ENCODE data around the gene CLIC4. TPM values are rescaled to one million over a fixed set of nuclear protein-coding genes. Genes with fewer than 3 reads are reported as not detected.
"Not testable (repeated sequence)": the region's sequence is repeated elsewhere in the genome, so short reads cannot be mapped to it uniquely, and the experiment has no call there.

Gene CLIC4
- polyA plus RNA-seq, 12 donors: 130 to 183 (median 165) TPM; not detected in 1

DNA sequence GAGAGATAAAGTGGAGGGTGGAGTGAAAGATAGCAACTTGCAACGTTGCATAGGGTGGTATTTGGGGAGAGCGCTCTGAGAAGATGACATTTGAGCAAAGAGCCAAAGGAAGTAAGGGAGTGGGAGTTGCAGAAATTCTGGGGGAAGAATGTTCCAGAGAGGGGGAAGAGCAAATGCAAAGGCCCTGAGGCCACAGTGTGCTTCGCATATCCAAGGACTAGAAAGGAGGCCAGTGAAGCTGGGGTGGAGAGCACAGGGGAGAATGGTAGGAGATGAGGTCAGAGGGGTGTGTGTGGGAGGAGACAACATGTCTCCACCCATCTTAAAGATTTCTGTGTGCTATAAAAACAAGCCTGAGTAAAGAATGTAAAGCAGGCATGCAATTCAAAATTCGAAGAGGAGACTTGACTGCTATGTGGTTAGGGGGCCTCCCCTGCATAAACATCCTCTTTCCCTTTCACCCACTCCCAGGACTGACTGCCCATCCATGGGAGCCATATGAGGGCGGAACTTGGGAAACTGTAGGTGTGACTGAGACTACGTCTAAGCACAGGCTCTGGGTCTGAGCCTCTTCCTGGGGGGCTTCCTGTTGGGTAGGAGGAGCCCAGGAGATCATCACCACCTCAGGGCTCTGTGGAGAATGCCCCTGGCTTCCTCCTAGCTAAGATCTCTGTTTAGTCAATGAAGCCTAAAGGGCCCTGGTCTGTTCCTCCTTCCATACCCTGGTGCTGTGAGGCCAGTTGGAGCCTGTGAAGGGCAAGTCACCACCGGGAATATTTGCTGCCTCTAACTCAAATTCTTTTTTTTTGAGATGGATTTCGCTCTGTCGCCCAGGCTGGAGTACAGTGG lies 2.9 kb upstream of the CLIC4 start:
- no peak for DNase-seq

DNA sequence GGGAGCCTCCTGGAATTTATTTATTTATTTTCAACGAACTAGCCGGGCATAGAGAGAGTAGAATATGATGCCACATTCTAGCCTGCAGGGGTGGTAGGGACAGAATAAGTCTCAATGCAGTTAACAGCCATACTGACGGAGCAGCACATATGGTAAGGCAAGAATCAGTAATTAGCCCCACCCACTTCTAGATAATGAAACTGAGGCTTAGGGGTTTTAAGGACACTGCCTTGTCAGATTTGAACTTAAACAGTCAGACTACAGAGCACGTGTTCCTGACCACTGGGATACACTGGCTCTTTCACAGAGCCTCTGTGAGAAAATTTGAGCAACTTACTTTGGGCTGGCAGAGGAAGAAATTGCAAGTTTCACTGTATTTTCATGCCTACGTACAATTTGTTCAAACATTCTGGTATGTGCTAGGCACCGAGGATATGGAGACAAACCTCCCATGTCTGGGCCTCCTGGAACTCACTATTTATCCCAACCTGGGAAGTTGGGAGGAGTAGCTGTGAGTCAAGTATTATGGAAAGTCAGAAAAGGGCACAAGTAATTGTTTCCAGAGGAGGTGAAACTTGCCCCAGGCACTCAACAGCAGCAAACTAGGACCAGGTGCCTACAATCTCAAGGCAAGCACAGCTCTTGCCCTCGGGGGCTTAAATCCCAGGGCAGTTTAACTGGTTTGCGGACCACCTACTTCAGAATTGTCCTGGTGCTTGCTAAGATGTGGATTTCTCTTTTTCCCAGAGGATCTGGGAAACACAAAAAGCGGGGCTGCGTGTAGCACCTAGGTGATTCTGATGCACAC lies 1.6 kb upstream of the CLIC4 start:
- DNase-seq: no peak

DNA sequence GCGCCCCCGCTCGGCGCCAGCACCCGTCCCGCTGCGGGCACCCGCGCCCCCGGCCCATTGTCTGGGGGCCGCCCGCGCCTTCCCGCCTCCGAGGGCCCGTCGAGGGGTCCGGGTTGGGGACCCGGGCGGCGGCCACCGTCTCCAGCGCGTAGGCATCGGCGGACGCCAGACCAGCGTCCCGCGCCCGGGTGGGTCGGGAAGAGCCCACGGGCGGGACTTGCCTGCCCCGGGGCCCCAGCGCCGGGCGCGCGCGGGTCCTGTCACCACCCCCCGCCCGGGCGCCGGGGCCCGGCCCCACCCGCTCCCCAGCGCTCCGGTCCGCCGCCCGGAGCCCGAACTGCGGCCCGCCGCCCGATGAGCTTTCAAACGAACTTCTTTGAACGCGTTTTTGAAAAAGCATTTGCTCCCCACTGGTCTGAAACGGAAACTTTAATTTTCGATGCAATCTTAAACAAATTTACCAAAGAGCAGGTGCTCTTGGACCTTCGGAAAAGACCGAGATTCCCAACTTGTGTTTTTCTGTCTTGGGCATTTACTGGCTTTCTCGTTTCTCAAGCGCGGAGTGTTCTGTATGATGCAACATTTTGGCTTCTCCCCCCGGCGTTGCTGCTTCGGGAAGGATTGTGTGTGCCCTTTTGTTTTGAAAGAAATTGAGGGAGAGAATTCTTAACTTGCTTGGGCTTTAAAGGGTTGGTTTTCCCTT lies 615 bp downstream of the CLIC4 start:
- DNase-seq: no peak

DNA sequence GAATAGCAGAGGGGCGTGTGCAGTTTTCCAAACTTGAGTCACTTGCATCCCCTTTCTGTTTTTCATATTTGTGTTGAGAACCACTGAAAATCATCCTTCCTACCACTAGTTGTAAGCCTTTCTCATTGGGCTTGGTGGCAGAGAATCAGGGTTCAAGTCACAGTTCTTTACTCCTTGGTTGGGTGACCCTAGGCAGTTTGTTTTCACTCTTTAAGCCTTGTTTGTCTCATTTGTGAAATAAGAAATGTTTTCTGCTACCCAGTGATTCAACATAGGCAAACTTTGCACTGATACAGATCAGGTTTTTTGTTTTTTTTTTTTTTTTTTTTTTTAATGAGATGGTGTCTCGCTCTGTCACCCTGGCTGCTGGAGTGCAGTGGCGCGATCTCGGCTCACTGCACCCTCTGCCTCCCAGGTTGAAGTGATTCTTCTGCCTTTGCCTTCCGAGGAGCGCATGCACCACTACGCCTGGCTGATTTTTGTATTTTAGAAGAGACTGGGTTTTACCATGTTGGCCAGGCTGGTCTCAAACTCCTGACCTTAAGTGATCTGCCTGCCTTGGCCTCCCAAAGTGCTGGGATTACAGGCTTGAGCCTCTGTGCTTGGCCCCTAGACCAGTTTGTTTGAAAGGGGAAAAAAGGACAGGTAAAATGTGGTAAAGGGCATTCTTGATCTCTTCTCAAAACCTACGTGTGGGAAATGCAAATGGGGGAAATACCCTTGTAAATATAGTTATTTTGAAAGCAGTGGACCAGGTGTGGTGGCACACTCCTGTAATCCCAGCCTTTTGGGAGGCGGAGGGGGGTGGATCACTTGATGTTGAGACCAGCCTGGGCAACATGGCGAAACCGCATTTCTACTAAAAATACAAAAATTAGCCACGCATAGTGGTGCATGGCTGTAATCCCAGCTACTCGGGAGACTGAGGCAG lies 3.2 kb downstream of the CLIC4 start:
- no peak for DNase-seq

DNA sequence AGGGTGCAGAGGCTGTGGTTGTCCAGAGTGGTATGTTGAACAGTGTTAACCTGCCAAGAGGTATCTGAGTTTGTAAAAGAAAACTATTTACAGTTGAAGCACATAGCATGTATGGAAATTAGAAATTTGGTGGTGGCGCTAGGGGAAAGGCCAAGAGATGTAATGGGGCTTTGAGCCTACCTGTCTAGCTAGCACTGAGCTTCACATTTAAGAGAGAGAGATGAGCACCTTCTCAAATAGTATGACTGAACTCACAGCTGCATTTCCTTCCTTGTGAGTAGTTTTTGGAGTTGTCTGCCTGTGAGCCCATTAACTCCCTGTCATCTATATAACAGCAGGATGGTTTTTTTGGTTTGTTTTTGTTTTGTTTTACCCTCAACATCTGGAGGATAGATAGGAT lies 4.0 kb downstream of the CLIC4 start:
- DNase-seq: no peak

DNA sequence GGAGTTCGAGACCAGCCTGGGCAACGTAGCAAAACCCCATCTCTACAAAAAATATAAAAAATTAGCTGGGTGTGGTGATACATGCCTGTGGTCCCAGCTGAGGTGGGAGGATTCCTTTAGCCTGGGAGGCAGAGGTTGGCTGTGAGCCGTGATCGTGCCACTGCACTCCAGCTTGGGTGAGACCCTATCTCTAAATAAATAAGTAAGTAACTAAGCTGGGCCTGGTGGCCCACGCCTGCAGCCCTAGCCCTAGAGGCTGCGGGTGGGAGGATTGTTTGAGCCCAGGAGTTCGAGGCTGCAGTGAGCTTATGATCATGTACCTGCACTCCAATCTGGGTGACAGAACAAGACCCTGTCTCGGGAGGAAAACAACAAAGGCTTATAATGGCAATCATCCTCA lies 4.6 kb downstream of the CLIC4 start:
- no peak for DNase-seq

DNA sequence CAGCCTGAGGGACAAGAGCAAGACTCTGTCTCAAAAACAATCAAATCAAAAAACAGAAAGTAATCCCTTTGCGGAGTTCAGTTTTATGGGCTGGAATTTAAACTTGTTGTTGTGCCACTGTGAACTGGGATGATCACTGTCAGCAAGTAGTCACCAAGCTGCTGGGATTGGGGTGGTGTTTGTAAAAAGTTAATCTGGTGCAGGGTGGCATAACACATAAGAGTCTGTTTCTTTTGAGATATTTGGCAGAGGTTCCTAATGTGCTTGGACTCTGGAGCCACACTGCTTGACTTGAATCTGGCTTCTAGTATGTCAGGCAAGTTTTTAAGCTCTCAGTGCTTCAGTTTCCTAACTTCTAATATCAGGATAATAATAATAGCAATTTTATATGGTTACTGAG lies 6.6 kb downstream of the CLIC4 start:
- DNase-seq: no peak

DNA sequence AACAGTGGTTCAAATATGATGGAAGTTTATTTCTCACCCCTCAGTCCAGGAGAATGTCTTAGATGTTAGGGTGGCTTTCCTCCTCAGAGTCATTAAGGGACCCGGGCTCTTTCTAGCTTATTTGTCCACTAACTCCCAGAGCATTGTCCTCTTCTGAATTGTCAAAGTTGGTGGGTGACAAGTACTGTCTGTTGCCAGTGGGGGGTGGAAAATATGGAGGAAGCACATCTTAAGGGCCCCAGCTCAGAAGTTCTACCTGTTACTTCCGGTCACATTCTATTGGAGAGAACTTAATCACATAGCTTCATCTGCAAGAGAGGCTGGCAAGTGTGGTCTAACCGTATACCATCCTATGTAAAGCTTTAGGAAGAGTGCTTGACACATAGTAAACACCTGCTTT lies 7.1 kb downstream of the CLIC4 start:
- DNase-seq: no peak

DNA sequence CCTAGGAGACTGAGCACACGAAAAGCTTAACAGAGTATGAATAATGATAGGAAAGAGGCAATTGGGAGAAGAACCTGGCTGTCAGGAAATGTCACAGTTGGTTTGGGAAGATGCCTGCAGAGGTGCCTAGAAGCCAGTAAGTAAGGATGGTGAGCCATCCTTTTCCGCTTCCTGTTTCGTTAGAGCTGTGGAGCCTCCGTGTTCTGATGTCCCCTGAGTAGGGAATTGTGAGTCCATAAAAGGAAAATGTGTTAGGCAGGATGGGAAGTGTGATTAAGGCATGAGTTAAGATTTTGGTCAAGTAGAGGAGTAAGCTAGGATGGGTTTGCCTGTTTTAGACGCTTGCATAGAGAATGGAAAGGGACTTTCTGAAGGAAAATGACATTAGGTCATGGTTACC lies 9.0 kb downstream of the CLIC4 start:
- no peak for DNase-seq

DNA sequence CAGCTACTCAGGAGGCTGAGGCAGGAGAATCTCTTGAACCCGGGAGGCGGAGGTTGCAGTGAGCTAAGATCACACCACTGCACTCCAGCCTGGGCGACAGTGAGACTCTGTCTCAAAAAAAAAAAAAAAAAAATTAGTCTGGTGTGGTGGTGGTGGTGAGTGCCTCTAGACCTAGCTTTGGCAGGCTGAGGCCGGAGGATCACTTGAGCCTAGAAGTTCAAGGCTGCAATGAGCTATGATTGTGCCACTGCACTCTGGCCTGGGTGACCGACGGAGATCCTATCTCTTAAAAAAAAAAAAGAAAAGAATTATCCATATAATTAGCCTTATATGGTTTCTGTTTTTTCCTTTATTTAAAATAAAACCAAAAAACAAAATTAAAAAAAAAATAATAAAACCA lies 10.1 kb downstream of the CLIC4 start:
- DNase-seq: not testable (repeated sequence)

DNA sequence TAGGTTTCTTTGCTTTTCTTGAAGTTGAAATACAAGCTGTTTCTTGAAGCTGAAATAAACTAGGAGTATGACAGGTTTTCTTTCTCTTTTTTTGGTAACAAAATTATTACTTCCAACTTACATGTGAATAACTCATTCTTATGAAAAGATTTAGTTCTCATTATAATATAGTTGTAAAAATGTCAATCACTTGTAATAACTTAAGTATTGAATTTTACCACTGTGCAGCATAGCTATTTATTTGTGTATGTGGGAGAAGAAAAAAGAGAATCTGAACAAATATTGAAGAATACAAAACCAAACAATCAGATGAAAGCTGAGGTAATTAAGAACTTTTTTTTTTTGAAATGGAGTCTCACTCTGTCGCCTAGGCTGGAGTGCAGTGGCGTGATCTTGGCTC lies 11.1 kb downstream of the CLIC4 start:
- no peak for DNase-seq

DNA sequence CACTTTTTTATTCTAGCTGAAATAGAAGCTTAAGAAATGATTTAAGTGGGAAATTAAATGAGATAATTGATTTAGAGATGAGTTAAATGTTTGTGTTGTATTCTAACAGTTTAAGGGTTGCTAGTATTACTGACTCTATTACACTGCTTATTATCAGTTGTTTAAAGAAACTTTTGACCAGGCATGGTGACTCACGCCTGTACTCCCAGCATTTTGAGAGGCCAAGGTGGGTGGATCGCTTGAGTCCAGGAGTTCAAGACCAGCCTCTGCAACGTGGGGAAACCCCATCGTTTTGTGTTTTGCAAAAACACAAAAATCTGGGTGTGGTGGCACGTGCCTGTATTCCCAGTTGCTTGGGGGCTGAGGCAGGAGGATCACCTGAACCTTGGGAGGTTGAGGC lies 14.2 kb downstream of the CLIC4 start:
- DNase-seq: no peak

DNA sequence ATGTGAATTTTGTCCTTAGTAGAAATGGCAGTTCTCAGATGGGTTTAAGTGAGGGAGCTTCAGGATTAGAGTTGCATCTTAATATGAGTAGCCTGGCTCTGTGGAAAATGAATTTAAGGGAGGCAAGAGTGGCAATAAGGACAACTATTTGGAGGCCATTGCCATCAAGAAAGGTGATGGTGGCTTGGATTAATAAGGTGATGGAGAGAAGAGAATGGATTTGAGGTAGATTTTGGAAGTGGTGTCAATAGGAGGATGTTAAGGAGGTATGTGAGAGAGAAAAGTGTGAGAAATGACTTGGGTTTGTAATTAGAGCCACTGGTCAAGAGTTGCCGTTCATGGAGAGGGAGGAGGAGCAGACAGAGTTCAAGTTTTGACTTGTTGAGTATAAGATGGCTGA lies 16.3 kb downstream of the CLIC4 start:
- no peak for DNase-seq

DNA sequence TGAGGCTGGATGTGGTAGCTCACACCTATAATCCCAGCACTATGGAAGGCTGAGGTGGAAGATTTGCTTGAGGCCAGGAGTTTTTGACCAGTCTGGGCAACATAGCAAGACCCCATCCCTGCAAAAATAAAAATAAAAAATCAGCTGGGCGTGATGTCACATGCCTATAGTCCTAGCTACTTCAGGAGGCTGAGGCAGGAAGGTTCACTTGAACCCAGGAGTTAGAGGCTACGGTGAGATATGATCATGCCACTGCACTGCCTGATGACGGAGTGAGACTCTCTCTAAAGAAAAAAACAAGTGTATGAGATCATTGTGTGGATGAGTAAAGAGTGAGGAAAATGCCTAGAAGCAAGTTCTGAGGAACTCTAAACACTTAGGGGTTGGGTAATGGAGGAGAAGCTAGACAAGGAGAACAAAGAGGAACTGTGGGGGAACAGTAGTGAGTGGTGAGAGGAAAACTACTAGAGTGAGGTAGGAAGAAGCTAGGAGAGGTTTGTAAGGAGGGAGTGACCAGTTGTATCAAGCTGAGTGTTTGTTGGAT lies 17.0 kb downstream of the CLIC4 start:
- DNase-seq: no peak

DNA sequence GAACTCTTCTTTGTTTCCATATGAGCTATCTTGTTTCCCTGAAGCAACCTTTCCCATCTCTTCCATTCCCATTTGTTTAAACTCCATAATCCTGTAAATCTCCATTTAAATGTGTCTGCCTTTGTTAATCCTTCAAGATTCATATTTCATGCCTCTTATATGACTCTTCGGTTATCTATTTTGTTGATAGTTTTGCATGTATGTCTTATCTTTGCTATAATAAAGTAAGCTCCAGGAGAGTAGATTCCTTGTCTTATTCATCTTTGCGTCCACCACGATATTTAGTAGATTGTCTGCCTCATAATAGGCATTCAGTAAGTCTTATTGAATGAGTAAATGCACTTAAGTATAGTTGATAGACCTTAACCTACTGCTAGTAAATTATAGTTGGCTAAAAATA lies 18.4 kb downstream of the CLIC4 start:
- no peak for DNase-seq

DNA sequence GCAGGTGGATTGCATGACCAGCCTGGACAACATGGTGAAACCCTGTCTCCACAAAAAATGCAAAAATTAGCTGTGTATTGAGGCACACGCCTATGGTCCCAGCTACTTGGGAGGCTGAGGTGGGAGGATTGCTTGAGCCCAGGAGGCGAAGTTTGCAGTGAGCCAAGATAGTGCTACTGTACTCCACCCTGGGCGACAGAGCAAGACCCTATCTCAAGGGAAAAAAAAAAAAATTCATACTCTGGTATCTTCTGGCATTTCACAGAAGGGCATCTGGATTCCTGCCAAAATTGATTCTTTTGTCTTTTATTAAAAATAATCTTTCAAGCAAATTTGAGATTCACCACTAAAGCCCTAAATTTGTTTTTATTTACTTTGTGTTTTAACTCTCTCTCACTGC lies 19.2 kb downstream of the CLIC4 start:
- no peak for DNase-seq

DNA sequence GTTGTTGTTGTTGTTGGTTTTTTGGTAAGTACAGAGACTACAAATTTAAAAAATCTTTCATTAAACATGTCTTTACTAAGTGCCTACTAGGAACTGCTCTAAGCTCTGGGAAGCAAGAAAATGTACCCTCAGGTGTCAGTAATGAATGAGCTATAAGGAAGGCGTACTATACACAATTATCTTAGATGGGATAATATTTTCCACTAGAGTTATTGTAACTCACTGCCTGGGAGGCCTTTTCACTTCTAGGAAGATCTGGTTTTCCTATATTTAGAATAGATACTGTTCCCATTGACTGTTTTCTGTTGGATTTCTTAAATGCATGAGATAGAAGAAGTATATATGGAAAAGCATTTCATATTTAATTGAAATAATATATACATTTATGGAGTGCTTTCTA lies 19.6 kb downstream of the CLIC4 start:
- DNase-seq: no peak

DNA sequence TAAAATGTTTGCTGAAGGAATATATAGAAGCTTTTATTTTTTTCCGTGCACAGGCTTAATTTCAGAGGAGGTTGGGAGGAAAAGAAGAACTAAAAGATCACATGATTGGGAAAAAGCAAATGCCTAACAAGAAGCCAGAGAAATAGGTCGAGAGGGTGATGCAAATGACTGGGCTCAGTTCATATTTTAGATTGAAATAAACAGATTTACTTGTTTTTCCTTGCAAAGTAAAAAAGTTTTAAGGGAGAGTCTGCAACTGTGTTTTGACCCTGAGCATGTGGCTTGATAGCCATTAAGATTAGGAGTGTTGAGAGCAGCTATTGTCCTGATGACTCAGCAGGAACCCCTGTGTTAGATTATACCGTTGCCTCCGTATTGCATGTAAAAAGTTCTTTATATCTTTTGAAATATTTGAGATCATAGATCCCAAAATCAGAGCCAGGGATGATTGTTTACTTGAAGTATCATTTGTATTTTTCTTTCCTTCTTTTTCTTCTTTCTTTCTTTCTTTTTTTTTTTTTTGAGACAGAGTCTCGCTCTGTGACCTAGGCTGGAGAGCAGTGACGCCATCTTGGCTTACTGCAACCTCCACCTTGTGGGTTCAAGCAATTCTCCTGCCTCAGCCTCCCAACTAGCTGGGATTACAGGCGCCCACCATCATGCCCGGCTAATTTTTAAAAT lies 20.2 kb downstream of the CLIC4 start:
- no peak for DNase-seq

DNA sequence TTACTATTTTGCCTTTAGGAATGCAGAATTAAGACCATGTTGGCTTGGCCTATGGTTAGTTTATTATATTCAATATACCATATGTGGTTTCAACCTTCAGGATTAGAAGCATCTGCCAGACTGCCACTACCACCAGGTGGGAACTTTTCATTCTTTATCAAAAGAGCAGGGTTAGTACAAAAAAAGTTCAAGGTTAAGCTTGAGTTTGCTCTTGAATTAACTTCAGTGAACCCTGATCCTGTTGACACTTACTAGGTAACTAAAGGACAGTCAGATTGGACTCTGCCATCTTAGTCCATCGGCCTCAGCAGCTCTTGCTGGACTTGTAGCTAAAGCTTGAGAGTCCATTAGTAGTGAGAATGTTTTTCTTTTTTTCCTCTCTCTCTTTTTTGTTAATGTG lies 22.1 kb downstream of the CLIC4 start:
- no peak for DNase-seq

DNA sequence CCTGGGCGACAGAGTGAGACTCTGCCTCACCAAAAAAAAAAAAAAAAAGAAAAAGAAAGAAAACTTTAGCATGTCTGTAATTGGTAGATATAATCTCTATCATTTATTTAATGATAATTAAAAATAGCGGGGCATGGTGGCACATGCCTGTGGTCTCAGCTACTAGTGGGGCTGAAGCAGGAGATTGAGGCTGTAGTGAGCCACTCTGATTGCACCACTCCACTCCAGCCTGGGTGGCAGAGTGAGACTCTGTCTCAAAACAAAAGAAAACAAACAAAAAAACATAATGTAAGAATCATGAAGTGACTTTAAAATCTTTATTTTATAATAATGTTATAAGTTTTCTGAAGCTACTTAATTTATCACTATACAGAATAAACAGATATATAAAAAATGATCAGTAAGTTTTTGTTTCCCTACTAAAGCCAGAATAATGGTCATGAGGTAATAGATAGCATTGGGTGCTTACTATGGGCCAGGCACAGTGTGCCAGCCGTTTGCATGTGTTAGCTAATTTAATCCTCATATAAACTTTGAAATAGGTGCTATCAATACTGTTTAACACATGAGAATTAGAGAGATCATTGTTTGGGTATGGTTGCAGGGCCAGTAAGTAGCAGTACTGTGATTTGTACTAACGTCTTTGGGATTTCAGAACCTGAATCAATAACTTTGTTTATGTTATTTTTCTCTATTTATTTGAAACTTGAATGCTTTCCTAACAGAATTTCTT lies 23.8 kb downstream of the CLIC4 start:
- DNase-seq: no peak
